Activated CD8-positive, alpha-beta memory T cell treated with anti-CD3 and anti-CD28 coated beads, Interleukin-2, amount 50 U/mL, for 1 hour (primary cell): Measurements from ENCODE around the gene SARDH.

Experiments used
- DNase-seq: peaks from one replicate; pipeline ENCODE4 v3.0.0-alpha.2; 2020; ENCODE audit errors: extremely low read depth

SARDH gene

DNA sequence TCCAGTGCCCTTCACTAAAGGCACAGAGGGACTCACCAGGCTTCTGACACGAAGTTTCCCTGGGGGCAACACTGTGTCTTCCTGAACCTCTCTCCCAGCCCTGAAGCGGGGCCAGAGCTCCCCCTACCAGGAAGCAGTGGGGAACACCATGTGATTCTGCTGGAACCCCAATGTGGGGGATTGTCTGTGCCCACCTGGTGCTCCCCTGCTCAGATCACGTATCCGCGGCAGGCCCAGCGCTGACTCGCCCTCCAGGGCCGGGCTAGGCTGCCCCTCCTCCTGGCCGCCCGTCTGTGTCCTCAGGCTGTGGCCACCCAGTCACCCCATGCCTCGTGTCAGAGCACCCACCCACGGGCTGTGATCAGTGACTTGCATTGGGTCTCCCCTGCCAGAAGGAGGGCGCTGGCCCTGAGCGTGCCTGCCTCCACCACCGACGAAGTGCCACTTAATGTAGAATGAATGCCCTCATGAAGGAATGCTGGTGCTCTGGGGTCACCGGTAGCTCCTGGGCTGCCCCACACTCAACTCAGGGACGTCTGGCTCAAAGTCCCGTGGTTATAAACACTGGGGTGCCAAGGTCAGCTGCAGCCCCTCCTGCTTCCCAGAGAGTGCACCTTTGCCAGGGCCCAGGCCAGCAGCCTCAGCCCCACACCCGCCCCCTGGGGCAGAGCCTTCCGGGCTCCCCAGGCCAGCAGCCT lies 22.1 kb downstream of the SARDH start:
- DNase-seq, result no peak

DNA sequence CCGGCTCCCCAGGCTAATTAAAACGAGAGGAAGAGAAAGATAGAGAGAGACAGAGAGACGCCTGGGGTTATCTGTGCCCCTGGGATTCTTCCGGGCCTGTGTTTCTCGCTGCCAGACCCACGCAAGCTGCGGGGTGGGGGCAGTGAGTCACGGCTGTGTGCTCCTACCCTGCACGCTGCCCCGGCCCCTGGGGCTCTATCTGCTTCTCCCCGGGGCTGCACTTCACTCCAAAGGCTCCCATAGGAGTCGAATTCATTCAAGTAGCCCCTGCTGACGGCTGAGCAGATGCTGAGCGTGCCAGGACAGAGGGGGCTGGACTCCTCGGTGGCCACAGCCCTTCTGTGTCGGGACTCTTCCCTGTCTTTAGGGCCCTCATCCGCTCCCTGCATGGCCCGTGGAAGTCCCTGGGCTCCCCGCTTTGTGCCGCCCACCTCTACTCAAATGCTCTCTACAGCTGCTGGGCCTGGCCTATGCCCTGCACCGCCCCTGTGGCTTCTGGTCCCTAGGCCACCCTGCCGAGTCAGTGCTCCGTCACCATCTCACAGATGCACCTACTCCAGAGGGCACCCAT lies 22.8 kb downstream of the SARDH start:
- DNase-seq, result no peak

DNA sequence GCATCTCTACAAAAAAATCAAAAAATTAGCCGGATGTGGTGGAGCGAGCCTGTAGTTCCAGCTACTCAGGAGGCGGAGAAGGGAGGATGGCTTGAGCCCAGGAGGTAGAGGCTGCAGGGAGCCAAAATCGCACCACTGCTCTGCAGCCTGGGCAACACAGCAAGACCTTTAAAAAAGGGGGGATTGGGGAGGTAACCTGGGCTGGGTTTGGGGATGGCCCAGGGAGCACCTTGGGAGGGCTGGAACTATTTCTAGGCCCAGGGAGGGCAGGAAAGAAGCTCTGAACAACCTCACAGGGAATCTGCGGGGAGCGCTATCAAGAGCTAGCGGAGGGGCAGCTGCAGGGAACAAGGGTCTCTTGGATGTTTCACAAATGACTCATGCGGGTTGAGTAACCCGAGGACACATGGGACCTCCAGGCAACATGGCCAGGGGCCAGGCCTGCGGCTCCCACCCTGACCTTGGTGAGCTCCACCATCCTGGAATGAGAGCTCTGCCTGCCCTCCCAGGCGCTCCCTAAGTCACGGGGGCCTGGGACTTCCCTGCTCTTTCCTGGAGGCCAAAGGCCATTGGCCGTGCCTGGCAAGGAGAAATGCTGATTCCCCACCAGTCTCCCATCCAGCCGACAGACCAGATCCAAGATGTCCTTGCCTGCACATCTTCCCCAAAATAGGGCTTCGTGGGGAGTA lies 23.4 kb downstream of the SARDH start:
- DNase-seq, result no peak

DNA sequence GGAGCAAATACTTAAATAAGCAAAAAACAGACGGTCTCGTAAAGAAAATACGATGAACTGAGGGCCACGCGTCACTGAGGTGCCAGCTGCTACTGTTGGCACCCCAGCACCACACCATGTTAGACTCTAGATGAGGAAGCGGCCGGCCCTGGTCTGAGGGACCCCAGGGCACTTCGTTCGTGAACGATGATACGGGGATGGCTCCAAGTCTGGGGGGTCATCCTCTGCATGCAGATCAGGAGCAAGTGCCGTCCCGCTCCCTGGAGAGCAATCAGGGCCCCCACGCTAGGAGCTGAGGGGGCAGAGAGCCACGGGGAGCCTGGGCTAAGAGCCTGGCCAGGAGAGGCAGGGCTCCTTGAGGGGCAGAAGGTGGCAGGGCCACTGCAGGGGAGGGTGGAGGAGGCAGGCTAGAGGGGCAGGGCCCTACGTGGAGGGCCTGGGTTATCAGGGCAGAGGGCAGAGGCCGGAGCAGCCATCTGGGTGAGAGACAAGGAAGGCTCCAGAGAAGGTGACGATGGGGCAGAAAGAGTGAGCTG lies 24.1 kb downstream of the SARDH start:
- no peak for DNase-seq

DNA sequence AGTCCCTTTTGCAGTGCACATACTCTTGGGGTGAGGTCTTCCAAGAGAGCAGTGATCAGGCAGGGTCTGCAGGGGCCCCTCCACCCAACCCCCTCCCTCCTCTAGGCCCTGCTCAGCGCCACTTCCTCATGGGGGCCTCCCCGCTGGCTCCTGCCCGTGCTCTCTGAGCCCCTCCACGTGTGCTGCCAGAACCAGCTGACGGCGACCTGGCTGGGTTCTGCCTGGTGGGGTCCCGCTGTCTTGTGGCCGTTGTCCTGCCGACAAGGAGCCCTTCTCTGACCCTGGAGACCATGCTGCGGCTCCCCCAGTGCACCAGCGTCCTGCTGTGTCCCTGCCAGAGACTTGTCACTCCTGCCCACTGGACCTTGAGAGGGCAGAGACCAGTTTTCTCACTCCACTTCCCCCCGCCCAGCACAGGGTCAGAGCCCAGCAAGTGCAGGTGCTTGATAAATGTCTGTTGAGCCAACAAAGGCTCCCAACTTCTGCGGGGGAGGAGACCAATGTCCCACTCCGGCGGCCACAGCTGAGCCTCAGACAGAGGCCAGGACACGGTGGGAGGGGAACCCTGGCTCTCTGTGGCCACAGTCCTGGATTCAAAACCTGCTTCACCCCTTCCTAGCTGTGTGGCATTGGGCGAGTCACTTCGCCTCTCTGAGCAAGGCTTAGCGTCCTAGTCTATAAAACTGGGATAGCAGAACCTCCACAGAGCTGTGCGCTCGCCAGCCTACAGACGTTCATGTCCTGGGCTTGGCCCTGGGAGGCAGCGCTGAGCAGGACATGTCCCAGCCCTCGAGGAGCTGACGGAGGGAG lies 24.8 kb downstream of the SARDH start:
- DNase-seq, result no peak

DNA sequence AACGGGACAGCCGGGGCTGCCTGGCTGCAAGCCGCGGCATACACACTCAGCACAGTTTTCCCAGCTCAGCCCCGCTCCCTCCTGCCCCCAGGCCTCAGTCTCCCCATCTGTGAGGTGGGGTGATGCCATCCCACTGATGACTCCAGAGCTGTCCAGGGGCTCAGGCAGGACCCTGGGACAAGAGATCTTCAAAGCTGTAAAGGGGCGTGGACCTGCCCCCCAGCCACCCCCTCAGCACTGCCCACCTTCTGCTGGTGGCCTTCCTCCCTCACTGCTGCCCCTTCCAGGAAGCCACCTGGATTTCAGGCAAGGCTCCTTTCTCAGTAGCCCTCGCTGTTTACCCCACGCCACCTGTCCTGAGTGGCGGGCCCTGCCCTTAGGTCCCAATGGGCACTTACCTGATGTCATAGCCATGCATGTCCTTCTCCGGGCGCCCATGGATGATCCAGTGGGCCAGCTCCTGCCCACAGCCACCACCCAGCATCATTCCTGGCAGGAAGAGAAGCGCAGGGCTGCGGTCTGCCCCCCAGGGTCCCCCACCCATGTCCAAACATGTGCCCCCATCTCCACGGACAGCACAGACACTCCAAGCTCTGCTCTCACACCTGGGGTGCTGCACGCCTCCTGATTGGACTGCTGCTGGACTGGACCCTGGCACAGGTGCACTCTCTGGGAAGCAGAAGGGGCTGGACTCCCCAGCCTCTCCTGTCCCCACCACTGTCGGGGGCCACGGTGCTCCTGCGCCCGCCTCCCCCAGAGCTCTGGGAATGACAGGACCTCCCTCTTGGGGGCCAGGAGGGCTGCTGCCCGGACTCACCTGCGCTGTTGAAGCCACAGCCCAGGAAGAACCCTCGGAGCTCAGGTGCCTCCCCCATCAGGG lies 25.7 kb downstream of the SARDH start:
- DNase-seq, result no peak

DNA sequence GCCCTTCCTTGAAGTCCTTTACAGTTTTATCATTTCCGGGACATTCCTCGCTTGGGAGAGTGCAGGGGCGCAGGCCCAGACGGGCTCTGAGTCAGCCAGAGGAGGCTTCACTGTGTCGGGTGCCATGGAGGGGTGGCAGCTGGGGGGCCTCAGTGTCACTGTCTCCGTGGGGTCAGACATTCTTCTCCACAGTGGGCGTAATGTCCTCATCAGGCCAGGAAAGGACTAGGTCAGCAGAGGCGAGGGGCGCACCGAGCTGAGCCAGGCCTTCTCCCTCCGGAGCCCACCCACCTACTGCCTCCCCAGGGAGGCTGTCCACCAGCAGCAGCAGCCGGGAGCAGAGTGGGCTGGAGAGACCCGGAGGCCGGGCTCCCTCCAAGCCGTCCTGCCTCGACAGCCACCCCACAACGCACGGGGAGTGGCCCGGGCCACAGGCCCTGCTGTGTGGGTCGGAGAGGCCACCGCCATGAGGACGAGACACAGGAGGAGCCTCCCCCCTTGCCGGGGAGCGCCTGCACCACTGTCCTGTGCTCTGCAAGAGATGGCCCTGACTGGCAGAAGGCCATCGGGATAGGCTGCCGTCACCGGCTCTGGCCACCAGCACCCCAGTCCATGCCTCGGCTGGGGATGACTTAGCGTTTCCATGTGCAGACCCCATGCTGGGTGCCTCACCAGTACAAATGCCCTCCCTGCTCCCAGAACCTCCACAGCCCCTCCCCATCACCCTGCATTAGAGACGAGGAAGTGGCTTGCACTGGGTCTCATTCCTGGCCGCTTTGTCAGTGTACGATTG lies 26.5 kb downstream of the SARDH start:
- DNase-seq, result no peak

DNA sequence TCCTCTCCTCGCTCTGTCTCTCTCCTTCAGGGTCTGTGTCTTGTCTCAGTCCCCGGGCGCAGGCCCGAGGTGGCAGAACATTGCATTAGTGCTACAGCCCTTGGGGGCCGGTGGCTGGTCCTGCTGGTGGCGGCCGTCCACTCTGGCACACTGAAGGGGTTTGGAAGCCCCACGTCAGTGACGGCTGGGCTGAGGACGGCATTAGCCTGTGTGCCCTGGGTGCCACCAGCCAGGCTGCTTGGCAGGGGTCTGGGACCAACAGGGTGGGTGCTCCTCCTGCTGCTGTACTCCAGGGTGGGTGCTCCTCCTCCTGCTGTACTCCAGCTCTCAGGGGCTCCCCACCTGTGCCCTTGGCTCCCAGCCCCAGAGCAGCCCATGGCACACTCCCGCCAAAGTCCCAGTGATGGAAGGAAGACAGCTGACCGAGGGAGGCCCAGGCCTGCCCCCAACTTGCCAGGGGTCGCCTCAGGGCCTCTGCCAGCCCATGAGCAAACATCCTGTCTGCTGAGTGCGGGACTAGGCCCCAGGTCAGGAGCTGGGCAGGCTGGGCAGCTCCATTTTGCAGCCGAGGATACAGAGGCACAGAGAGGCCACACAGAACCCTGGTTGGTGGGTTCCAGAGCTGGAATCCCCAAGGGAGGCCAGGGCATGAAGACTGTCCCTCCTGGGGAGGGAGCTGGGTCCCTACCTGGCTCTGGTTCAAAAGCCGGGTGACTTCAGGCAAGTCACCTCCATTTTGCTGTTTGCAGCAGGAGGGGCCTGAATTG lies 27.3 kb downstream of the SARDH start:
- DNase-seq, result no peak

DNA sequence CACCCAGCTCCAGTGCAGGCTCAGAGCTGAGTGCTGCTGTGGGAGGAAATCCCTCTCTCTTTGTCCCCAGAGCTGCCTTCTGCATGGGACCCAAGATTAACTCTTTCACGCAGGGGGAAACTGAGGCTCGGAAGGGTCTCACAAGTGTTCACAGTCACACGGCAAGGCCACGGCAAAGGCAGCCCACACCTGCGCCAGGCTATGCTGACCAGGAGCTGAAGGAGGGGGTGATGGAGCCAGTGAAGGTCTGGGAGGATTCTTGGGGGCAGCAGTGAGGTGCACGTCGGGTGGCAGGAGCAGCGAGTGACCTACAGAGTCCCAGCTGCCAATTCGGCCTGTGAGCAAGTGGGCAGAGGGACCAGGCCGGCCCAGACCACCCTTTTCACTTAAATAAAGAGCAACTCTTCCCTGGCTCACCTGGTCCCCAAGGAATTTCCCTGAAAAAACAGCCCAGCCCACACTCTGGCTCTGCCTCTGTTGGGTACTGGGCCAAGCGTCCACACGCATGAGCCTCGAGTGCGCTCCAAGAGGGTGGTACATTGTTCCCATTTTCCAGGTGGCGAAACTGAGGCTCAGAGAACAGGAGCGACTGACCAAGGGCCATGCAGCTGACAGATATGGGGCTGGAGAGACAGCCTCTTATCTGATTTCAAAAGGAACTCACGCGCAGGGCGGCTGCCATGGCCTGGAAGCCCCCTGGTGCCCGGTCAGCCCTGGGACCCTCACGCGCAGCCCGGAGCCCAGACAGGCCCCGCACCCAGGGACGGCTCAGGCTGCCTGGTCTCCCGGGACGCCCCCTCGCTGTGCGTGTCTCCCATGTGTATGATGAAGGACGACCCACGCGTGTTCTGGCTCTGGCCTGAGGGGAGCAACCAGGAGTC lies 28.2 kb downstream of the SARDH start:
- no peak for DNase-seq

DNA sequence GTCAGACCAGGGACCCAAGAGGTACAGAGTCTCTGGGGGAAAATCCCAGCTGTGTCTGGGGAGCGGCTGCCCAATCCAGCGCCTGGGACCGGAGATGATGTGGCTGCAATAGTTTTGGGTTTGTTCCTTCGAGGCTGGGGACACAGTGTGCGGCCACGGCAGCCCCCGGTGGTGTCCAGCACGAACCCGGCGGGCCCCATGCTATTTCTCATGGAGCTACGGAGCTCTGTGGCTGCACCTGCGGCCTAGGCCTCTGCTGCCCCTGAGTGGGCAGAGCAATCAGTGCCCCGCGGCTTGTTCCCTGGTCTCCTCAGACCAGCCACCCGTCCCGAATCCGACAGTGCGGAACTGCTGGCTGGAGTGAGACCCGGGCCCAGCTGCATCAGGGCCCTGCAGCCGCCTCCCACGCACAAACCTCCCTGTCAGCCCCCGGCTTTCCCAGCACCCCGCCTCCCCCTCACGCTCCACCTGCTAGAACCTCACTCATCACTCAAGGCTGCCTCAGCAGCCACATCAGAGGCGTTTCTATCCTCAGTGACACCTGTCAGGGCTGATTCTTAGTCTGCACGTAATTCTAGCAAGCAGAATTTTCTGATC lies 29.0 kb downstream of the SARDH start:
- peak; percentile 59 for DNase-seq

DNA sequence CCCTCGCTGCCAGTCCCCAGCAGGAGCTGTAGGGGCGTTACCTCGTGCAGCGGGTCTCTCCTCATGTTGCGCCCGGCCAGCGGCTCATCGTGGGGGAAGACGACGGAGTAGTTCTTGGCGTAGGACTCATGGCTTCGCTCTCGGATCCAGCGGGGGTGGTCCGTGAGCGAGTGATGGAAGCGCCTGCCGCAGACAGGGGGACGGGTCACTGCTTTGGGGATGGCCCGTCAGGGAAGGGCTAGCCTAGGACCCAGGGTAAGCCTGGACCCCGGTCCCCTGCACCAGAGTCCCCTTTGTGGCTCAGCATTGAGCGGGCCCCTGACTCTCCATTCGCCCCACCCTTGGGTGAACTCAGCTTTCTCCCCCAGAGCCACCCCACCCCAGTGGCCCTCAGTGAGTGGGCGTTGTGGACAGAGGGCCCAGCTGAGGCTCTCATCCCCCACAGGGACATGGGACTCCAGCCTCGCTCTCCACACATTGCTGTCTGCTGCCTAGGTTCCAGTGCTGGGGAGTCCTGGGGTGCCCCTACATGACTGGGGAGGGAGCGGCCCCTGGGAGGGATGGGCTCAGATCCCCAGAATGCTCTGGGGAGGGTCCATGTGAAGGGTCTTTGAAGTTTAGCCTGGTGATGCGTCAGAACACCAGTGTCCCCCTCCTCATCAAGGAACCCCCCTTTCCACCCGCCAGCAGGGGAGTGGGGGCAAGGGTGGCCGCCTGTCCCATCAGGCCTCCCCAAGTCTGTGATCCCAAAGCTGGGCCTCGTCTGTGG lies 29.7 kb downstream of the SARDH start:
- DNase-seq, result no peak

DNA sequence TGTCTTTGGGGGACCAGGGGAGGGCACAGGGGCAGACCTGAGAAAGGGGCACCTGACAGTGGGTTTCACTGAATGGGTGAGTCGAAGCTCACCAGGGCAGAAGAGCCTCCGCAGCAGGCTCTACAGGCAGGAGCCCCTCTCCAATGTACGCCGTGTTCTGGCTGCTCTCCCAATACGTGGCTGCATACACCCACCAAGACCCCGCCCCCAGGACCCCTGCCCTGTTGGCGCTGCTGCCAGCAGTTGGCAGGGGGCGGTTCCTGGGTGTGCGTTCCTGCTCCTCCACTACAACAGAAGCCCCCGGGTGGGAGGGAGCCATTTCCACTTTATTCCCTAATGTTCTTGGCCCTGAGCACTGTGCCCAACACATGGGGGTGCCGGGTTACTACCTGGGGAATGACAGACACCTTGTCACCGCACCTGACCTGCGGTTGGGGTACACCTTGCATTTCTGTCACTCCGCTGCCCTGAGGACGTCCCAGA lies 30.3 kb downstream of the SARDH start:
- DNase-seq, result no peak

DNA sequence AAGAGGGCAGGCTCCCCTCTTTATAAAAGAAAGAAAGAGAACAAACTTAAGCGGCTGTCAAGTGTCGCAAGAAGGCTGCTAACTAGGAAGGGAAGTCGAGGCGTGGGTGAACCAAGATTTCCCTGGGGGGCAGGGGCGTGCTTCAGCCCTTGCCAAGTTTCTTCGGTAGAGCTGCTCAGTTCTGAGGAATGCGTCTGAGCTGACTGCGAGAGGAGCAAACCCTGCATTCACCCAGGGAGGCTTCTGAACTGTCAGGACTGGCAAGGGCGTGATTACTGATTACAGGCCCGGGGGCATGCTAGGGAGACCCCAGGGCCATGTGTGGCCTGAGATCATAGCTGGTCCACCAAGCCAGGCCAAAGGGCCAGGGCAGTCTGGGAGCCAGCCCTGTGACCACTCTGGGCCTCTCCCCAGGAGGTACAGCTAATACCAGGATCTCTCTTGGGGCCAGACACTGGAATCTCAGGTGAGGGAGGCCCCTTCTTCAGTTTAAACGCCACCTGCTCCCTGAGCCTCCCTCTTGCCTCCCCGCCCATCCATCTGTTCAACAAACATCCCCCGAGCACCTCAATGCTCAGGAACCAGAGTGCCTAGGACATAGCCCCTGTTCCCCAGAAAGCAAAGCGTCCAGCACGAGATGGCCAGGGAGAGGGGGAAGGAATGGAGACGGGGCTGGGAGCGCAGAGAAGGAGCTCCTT lies 30.9 kb downstream of the SARDH start:
- DNase-seq, result no peak

DNA sequence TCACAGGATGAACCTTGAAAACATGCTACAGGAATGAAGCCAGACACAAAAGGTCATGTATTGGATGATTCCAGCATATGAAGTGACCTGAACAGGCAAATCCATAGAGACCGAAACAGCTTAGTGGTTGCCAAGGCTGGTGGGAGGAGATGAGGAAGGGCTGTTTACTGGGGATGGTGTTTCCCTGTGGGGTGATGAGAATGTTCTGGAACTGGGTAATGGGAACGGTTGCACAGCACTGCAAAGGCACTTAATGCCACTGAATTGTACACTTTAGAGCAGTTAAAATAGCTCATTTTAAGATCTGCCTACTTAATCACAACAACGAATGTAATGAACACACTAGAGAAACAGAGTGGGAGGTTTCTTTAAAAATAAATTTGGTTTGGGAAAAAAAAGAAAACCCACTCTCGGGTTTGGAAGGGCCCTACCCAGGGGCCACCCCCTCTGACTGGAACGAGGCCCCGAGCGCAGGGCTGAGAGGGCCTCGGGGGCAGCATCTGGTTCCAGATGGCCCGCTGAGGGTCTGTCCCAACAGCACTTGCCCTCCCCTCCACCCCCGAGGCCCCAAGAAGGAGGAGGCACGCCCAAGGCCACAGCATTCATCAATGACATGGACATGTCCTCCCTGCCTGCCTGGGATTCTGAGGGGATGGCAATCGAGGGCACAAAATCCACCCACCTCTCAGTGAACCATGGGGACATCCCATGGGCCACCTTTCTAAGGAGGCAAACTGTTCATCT lies 31.7 kb downstream of the SARDH start:
- no peak for DNase-seq

DNA sequence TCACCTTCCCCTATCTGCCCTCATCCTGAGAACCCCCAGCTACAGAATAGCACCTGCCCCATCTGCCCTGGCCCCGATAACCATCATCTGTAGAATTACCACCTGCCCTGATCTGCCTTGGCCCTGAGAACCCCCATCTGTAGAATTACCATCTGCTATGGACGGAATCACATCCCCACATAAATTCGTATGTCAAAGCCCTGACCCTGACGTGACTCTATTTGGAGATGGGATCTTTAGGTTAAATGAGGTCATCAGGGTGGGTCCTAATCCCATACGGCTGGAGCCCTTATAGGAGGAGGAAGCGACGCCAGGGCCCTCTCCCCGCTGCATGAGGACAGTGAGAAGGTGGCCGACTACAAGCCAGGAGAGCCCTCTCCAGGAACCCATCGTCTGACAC lies 32.6 kb downstream of the SARDH start:
- DNase-seq, result no peak

DNA sequence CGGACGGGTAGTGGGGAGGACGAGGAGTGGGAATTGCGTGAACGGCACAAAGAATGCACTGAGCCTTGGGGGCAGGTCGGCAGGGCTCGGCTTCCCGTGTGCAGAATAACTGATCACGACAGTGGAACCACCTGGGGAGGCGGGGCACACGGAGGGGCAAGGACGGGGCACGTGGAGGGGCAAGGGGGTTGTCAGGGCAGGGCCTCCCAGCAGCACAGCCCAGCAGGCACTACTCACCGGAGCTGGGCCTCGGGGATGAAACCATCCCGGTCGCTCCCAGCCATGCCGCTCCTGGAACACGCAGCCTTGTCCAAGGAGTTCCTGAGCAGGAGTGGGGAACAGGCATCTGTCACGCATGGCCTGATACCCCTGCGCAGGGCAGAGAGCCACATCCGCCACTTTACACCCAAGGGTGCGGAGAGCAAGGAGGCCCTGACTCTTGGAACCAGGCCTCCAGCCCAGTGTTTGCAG lies 33.4 kb downstream of the SARDH start:
- DNase-seq, result no peak
